Middle frontal gyrus (tissue), 1 donor: ENCODE results near the gene FABP7.
"Not testable (repeated sequence)": the region's sequence is repeated elsewhere in the genome, so short reads cannot be mapped to it uniquely, and the experiment has no call there.

Experiments
- DNase-seq: peaks from one replicate; pipeline ENCODE4 v3.0.0-alpha.2; 2015; ENCODE audit warnings: low spot score; ENCODE audit errors: extremely low spot score

The FABP7 gene

DNA sequence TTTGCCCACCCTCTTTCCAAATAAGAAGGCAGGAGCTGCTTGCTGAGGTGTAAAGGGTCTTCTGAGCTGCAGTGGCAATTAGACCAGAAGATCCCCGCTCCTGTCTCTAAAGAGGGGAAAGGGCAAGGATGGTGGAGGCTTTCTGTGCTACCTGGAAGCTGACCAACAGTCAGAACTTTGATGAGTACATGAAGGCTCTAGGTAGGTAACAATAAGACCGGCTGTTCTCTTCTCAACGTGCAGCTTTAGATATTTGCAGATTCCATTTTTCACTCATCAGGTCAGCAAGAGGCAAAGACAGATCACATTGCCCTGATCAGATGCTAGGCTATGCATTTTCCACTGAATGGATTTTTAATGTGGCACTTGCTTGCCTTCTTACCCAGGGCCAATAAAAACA lies at the start of gene FABP7:
Gene FABP7, plus strand, starts transcription at position 50 of the 400 bp plus-strand sequence. Its CDS starts 79 bp downstream, at position 129.
- DNase-seq: no peak

DNA sequence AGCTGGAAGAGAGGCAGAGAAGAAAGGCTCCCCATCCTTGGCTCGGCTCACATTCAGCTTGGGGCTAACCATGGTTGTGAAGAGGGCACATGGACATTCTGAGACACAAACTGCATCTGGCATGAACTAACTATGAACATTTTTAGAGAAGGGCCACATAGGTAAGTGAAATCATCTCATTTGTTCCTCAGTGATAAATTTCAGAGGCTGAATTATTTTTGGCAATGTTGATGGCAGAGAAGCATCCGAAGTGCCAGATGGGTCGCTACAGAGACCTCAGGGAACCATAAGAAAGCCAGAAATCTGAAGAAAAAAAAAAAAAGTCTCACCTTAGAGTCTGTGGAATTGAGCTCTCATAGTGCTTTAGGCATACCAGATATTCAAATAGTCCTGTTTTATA lies 49.2 kb upstream of the FABP7 start:
- DNase-seq: no peak

DNA sequence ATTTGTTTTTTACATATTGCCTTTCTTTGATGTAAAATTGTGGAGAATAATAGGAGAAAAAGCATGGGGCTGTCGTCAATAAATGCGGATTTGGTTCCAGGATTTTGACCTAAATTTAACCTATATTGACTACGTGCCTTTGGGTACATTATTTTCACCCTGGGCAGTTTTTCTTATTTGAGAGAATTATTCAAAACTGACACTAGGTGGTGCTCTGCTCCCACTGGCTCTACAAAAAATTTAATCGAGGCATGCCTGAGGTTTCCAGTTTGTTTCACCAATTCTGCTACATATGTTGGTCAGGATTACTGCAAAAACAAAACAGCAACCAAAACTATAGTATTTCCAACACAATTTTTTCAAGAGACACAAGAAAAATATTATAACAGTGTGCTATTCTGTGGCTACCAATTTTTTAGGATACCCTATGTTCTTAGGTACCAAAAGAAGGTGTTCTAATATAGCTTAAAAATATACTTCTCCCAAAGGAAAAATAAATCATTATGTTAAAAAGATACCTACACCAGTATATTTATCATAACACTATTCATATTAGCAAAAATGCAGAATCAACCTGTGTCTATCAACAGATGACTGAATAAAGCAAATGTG lies 48.6 kb upstream of the FABP7 start:
- DNase-seq: peak; percentile 61

DNA sequence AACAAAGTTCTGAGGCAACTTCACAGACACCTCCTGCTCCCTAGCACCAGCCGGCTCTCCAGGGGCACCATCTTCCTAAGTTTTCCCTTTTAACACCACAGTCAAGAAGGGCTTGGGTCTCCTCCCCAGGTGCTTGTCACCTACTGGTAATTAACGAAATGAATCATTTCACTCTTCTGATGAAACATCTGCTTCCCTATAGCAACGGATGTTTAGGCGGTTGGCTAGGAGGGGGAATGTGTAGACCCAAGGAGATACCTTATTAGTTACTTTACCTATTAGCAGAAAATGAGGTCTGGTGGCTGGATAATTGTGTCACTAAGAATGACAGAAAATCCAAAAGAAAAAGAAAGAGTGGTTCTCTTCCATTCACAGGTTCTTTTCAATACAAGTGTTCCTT lies 46.3 kb upstream of the FABP7 start:
- DNase-seq: no peak

DNA sequence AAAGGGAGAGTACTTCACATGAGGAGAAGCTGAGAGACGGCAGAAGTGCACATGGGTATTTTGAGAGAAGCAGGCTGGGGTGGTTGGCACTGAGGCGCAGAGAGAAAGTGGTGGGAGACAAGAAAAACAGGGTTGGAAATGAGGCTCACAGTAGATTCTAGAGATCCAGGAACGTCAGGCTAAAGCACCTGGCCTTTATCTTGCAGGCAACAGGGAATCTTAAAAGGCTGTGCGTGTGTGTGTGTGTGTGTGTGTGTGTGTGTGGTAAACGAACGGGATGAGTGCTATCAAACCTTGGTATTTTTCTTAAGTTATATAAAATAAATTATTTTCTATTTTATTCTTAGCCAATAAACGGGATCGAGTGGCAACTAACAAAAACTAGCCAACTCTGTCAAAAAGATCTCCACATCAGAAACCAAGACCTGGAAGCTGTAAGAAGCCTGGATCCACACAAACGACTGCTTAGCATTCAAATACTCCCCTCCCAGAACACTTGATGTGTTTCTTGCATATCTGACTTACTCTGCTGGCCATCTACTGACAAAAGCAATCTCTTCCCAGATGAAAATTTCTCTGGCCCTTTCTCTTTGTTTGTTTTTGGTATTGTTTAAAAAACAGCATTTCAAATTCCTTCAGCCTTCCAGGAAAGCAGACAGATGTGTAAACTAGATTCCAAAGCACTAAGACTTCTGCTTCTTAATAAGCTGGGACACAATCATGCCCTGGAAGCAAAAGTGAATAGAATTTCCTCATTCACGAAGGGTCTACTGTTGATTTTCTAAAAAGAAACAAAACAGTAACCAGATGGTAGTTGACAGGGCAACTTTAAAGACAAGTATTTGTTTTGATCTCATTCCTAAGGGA lies 44.8 kb upstream of the FABP7 start:
- no peak for DNase-seq

DNA sequence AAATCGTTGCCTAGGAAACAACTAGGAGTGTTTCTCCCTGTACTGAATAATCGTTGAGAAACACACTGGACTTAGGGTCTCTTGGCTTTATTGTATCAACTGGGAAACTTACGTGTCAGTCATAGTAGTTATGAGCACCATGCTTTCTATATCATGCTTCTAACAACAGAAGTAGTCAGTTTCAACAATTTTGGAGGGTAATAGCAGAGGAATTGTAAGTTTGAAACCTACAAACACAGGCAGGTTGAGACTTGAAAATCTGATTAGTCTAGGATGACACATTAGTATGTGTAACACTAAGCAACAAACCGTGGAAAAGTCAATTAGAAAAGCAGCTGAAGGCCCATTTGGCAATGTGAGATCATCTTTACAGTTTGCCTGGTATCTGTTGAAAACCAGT lies 43.9 kb upstream of the FABP7 start:
- DNase-seq: no peak

DNA sequence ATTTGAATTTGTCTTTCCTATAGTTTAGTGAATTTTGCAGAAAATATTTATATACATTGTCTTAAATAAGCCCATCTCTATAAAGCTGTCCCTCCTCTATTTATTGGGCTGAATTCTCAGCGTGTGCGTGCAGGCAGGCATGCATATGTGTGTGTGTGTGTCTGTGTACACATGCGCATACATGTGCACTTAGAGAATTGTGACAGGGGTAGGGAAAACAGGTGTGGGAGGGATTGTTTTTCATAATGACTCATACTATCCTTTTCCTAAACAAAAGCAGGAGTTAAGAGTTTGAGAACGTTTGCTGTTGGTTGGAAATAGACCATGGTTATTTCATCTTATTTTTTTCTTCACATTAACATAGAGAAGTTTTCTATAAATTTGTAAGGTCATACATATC lies 43.4 kb upstream of the FABP7 start:
- no peak for DNase-seq

DNA sequence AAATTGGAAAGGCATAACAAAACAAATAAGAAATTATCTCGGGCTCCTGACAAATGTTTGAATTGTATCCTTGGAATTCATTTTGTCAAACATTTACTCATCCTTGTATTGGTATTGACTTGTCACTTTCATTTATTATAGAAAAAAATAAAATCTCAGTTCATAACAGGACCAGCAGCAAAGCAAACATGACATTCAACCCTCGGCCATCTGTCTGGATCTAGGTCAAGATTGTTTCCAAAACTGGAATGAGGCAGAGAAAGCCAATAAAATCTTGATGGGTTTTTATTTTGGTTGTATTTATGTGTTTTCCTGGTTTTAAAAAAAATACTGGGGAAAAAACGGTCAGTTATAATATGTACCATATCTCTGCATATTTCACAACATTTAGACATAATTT lies 42.9 kb upstream of the FABP7 start:
- no peak for DNase-seq

DNA sequence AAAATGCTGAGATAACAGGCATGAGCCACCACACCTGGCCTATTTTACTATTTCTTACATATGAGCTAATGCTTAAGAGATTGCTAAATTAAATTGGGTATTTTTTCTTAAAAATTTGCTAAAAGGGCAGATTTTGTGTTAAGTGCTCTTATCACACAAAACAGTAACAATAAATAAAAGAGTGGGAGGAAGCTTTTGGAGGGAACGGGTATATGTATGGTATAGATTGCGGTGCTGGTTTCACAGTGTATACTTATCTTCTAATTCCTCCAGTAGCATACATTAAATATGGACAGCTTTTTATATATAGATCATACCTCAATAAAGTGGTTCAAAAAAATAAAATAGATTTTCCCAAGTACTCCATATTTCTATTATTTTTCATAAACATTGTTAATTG lies 39.4 kb upstream of the FABP7 start:
- DNase-seq: no peak

DNA sequence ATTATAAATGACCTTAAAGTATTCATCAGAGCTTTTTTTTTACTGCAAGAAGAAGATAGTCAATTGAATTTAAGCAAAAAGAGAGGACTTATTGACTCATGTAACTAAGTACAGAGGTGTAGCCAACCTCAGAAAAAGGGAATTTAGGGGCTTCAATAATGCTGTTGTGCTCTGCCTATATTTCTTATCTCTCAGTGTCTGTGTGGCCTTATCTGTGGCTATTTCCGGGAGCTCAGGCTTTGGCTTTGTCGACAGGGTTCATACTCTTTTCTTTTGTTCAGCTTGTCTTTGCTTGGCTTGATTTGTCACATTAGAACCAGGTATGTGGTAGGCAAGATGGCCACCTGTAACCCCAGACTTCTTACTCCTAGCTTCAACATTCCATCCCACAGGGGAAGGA lies 38.6 kb upstream of the FABP7 start:
- no peak for DNase-seq

DNA sequence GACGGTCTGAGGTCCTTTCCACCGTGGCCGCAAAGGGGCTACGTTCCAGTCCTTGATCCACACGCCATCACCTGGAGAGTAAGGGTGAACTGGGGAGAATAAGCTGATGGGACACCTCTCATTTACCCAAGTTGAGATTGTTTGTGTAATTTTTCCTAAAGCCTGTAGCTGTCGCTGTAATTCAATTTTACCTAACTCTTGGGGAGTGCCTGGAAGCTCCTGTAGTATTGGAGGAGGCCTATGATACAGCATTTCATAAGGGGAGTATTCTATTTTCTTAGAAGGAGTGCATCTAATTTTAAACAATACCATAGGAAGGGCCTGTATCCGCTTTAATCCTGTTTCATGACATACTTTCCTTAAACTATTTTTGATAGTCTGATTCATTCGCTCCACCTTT lies 35.3 kb upstream of the FABP7 start:
- DNase-seq: not testable (repeated sequence)

DNA sequence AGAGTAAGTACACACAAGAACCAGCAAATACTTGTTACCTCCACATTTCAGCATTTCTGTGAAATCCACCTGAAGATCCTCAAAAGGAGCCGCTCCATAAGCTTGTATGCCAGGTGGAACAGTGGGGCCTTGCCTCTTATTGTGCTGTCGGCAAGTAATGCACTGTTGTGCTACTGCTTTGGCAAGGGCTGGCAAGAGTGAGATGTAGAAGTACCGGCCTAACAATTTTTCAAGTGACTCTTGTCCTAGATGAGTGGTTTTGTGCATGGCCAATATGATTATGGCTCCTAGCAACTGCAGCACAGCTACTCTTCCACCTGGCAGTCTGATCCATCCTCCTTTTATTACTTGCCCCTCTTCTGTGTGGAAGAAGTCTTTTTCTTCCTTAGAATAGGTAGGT lies 34.7 kb upstream of the FABP7 start:
- DNase-seq: not testable (repeated sequence)

DNA sequence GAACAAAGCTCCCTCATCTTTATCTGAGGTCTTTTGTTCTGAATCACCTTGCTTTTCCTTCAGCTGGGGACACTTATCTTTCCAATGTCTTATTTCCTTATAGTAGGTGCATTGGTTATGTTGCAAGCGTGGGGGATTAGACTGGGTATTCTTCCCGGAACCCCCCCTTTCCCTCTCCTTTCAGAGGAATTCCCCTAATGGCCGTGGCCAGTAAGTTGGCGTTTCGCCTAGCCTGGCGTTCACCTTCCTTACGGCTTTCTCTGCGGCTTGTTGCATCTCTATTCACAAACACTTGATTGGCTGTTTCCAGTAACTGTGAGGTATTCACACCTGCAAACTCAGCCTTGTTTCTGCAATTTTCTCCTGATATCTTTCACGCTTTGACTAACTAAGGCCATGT lies 32.8 kb upstream of the FABP7 start:
- DNase-seq: no peak

DNA sequence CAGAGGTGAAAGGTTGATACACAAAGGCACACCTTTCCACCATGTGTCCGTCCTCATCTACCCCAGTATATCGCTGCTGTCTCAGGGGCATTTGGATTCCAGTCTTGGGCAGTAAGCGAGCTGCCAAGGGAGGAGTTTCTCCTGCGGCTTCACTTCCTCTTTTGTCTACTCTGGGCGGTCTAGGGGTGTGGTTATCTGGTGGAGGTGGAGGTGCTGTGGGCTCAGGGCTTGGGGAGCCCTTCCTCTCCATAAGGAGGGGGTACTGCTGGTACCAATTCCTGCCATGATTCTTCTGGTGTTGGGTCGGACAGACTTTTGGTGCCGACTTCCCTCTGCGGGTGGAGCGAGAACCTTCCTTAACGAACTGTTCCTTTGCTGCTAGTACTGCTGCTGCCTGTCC lies 31.9 kb upstream of the FABP7 start:
- DNase-seq: no peak

DNA sequence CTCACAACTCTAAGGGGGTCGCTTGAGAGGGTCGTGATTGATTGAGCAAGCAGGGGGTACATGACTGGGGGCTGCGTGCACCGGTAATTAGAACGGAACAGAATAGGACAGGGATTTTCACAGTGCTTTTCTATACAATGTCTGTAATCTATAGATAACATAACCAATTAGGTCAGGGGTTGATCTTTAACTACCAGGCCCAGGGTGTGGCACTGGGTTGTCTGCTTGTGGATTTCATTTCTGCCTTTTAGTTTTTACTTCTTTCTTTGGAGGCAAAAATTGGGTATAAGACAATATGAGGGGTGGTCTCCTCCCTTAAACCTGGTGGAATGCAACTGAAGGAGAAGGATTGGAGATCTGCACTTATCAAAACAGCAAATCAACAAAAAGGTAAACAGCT lies 30.6 kb upstream of the FABP7 start:
- not testable (repeated sequence) for DNase-seq

DNA sequence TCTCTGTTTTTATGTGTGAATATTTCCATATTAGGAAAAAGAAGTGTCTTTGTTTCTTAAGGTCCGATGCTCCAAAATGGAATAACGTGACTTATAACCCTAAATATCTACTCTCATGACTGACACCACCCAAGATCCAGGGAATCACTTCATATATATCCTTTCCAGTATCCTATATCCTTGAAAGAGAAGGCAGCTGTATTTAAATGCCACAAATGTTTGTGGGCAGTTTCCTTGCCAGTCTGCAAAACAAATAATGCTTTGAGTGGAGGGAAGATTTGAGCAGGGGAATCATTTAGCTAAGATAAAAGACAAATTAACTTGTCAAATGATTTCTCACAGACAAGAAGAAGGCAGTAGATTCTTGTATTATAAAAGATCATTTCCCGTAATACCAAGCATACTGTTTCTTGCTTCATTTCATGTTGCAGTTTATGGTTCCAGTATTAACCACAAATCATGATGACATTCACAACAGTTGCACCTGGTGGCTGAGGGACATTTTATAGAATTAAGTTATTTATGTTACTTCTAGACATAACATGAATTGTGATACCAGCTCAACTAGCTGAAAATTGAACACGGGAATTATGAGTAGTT lies 30.0 kb upstream of the FABP7 start:
- DNase-seq: no peak

DNA sequence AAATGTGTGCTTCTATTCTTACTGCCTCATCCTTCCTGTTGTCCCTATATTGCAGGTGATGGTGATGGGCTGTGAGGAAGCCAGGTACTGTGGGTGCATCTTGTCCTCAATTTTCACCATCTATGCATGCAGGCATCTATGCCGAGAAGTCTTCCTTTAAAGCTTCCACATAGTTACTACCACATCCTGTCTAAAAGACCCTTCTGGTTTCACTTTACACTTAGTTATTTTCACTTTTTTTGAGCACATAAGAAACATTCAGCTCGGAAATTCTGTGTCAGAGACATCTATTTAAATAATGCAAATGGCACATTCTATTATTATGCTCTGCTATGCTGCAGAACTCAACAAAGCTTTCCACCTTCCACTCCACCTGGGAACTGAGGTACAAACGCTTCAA lies 28.2 kb upstream of the FABP7 start:
- no peak for DNase-seq

DNA sequence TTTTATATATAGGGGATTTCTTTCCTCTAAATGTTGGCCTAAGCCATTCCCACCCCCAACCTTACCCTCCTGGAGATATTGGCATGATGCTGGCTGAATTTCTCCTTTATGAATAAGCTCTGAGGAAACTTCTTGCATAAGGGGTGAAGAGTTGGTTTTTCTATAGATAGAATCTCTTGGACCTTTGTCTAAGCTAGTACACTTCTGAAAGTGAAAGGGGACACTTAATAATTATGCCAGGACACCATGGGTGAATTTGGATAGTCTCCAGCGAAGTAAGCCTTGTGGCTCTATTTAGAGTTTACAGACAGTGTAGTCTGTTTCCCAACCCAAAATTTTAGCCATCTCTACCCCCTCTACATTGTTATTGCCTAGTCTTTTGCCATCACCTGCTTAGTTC lies 27.1 kb upstream of the FABP7 start:
- no peak for DNase-seq

DNA sequence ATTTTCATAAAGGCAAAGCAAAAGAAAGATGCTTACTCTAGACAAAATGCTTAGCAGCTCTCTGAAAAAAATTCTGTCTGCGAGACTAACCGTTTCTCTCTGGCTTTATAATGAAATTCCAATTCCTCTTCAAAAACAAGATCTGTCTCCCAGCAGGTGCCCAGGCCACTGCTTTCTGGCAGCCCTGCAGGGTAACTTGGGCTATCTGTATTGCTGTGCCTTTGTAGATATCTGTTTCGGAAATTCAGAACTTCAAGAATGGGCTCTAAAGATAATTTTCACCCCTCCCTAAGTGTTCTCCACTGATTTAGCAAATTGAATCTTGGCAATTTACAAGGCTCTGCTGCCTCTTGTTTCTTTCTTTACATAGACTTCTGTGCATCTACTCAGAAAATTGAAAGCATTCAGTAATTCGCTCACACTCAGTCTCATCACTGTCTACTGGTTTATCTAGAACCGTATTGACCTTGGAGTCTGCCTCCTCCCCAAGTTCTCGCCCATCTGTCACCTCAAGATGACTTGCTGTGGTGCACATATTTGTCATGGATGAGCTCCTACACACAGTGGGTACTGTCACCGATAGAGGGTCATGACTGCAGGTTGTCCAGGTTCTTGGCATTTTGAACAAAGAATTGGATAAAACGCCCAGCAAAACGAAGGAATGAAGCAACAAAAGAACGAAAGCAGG lies 26.4 kb upstream of the FABP7 start:
- DNase-seq: no peak

DNA sequence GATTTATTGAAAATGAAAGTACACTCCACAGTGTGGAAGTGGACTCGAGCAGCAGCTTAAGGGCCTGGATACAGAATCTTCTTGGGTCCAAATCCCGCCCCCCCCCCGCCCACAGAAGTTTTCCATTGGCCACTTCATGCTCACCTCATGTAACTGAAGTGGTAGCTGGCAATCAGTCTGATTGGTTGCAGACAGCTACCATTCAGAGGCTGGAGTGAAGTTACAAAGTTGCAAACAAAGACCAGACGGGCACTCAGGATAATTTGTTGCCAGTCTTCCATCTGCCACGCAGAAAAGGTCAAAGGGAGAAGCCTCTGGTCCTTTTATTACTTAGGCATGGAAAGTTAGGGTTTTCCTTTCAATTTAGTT lies 25.8 kb upstream of the FABP7 start:
- no peak for DNase-seq

DNA sequence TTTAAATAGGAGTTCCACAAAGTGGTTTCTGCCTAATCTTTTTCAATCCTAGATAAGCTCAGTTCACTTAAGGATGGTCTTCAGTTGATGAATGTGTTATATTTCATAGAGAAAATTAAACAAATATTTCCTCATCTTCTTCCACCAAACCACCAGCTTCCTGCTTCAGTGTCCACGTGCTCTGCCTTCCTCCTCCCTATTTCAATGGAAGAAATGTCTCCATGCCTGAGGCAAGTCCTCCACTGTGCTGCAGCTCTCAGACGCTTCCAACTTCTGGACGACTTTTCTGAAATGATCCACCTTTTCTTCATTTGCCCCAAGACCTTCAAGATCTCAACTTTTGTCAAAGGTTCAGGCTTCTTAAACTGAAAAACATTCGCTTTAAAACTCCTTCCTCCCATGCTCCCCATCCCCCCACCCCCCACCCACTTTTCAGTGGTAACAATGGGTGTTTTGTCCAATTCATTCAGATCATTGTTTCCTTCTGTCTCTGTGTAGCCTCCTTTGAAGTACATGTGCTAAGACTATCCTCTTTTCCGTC lies 25.3 kb upstream of the FABP7 start:
- no peak for DNase-seq

DNA sequence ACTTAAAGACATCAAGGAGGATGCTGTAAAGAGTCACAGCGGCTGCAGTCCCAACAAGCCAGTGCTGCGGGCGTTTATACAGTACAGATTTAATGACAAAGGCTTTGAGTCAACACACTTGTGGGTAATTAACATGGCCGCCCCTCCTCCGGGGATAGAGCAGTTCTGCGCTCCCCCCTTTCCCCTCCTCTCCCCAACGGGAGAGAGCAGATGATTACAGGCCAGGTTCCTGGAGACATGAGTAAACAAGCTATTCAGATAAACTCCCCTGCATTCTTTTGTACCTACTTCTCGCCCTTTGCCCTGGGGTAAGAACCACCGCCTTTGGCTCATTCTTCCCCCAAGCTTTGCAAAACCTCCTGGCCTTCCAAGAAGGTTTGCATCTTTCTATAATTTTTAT lies 23.6 kb upstream of the FABP7 start:
- no peak for DNase-seq
